Activated T-helper 17 cell treated with anti-CD3 and anti-CD28 coated beads, Interleukin-2, amount 50 U/mL, for 72 hours (primary cell): ENCODE measurements around the gene LINC00632. TPM values are rescaled to one million over a fixed set of nuclear protein-coding genes. Genes with fewer than 3 reads are reported as not detected.
"Not testable (repeated sequence)": the region's sequence is repeated elsewhere in the genome, so short reads cannot be mapped to it uniquely, and the experiment has no call there.

Experiments
- ATAC-seq: fragments of 150-1000 bp; cut with Tn5 transposase; replicated peaks from 2 replicates; pipeline ENCODE4 v1.10.0; 2021; ENCODE audit warnings: mild to moderate bottlenecking, moderate library complexity
- H3K27ac Mint-ChIP-seq: one replicate; pipeline ENCODE4 v1.8.0; 2022; ENCODE audit warnings: mixed read lengths
- H3K27me3 Mint-ChIP-seq: one replicate; pipeline ENCODE4 v1.8.0; 2022; ENCODE audit warnings: mixed read lengths
- H3K36me3 Mint-ChIP-seq: one replicate; pipeline ENCODE4 v1.8.0; 2022; ENCODE audit warnings: low read depth, mild to moderate bottlenecking, mixed read lengths
- H3K4me1 Mint-ChIP-seq: one replicate; pipeline ENCODE4 v1.8.0; 2022; ENCODE audit warnings: mixed read lengths
- H3K4me3 Mint-ChIP-seq: one replicate; pipeline ENCODE4 v1.8.0; 2022; ENCODE audit warnings: mild to moderate bottlenecking, mixed read lengths
- H3K9me3 Mint-ChIP-seq: one replicate; pipeline ENCODE4 v1.8.0; 2022; ENCODE audit warnings: mixed read lengths
- total RNA-seq, 2 donors: library from RNA; stranded (reverse); gene quantifications; one replicate each; pipeline ENCODE4 v1.2.3, GENCODE V29; 2022

LINC00632 gene
- 1 to 10 TPM; 3.3 to 4.7 TPM for total RNA-seq

DNA sequence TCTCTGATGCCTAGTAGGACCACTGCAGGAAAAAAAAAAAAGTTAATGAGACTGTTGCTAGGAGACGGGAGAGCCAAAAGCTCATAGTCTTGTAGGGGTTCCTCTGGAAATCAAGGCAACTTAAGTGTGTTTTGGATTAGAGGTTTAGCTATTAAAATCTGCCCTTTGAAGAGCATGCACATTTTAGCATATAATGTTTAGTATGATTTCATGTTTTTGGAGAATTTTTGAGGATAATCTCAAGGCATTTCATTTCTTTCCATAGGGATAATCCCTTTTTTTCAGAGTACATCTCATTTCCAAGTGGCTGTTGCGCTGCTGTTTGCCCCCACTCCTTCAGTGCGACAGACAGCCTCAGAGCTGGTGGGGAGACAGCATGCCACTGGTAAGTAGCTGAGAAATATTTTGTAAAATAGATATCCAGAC, at the start of gene LINC00632:
LINC00632 (plus strand) TSS at position 339 of the 426 bp plus-strand sequence.
- no peak for ATAC-seq
- Mint-ChIP-seq H3K4me1 (no peaks in the 10 kb centered on the region), H3K36me3 (no peaks in the 10 kb centered on the region), H3K9me3 (no peaks in the 10 kb centered on the region), H3K4me3 (no peak within 1 kb of the TSS), H3K27ac (no peak within 1 kb of the TSS), H3K27me3 (no peaks in the 10 kb centered on the region)

DNA sequence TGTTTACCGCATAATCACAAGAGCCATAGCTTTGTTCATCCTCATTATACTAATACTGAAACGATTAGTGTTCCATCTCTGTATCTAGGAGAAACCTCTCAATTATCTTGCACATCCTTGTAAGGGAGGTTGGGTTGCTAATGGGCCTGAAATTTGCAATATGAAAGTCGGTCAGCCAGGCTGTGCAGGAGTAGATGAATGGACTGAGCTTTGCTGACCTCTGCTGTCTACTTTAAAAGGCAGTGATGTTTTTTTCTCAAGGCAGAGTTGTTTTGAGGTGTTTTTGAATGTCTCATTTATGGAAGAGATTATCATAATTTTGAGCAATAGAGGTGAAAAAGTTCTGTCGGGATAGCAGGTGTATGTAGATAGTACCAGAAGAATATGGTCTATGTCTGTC, 47.9 kb upstream of the LINC00632 start:
- ATAC-seq = no peak
- Mint-ChIP-seq H3K27ac (no peak overlapping the region), H3K36me3 (no peaks in the 10 kb centered on the region), H3K27me3 (no peaks in the 10 kb centered on the region), H3K4me1 (no peaks in the 10 kb centered on the region), H3K9me3 (no peaks in the 10 kb centered on the region), H3K4me3 (no peak overlapping the region)

DNA sequence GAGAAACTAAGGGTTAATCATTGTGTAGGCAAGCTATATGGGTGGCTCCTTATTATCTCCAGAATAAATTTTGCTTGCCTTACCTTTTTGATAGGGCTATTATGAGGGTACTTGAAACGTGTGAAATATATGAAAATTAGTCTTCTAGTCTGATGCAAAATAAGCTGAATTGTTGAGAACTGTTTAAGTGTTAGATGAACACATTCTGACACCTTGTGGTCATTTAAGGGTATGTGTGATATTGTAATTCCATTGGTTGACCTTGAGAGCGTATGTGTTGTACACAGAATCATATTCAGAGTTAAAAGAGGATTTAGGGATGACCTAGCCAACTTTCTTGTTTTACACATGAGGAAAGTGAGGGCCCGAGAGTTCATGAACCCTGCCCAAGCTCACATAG, 44.6 kb upstream of the LINC00632 start:
- H3K27ac Mint-ChIP-seq = no peak overlapping the region
- no peak for ATAC-seq
- no peak overlapping the region for H3K4me3 Mint-ChIP-seq
- no peaks in the 10 kb centered on the region for H3K9me3 Mint-ChIP-seq
- no peaks in the 10 kb centered on the region for H3K4me1 Mint-ChIP-seq
- no peaks in the 10 kb centered on the region for H3K36me3 Mint-ChIP-seq
- no peaks in the 10 kb centered on the region for H3K27me3 Mint-ChIP-seq

DNA sequence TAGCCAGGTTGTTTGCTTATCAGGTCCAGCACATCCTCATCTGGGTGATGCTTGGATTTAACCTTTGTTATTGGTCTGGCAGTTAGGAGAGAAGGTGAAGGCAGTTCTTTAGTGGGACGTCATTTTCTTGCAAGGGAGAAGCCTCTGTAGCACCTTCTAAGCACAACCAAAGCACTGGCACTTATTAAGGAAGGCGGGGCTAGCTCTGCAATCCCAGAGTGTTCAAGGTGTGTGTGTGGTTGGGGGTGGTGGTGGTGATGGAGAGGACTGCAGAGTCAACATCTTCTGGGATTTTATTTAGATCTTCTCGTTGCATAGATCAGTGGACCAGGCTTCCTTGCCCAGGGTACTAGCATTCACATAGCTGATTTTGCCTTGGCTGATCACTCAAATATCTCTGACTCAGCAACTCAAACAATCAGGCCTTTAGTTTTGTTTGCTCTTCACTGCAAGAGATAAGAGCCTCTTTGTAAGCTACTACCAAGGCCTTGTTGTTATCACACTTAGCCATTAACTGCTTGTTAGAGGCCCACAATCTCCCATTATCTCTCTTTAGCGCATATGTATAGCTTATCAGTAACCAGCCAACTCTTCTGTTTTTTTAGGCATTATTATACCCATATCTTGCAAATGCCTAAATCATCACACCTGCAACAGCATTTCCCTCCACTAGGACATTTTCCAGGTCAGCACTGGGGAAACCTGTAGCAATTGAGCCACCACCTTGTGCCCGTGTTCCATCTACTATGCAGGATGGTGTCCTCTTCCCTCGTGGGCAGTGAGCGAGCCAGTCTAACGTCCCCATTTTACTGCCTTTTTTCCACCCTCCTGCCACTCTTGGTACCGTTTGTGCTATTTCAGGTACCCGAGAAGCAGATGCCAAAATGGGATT, 36.5 kb upstream of the LINC00632 start:
- Mint-ChIP-seq H3K4me1 (no peaks in the 10 kb centered on the region), H3K27me3 (no peaks in the 10 kb centered on the region), H3K36me3 (no peaks in the 10 kb centered on the region), H3K9me3 (no peaks in the 10 kb centered on the region), H3K27ac (no peak overlapping the region), H3K4me3 (no peak overlapping the region)
- no peak for ATAC-seq

DNA sequence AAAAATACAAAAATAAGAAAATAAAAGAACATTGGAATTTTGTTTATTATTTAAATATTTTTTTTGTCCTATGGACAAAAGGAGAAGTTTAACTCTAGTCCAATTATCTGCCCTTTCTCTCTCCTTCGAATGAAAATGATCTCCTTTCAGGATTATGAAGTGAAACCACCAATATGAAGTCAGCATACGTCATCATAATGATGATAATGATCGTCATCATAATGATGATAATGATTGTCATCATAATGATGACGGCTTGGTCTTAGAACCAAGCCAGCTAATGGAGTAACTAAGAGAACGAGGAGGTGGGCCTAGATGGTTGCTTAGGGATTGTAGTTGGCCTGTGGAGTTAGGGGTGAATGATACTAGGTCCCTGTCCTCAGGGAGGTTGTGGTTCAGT, 21.9 kb upstream of the LINC00632 start:
- Mint-ChIP-seq H3K27me3 (peaks cover 3% of the 10 kb centered on the region), H3K4me1 (no peaks in the 10 kb centered on the region), H3K9me3 (peaks cover 4% of the 10 kb centered on the region), H3K4me3 (no peak overlapping the region), H3K36me3 (no peaks in the 10 kb centered on the region), H3K27ac (no peak overlapping the region)
- ATAC-seq = no peak

DNA sequence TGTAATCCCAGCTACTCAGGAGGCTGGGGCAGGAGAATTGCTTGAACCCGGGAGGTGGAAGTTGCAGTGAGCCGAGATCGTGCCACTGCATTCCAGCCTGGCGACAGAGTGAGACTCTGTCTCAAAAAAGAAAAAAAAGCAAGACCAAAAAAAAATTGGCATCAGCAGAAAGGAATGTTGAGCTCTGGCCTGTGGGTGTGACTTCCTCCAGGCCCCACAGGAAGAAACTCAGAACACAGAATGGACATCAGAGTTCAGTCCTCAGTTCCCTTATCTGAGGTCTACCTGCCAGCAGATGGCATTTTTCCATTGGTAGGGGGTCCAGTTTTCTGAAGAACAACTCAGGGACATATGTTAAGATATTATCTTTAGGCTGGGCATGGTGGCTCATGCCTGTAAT, 18.0 kb upstream of the LINC00632 start:
- H3K9me3 Mint-ChIP-seq, ATAC-seq, H3K27me3 Mint-ChIP-seq, H3K36me3 Mint-ChIP-seq, H3K4me1 Mint-ChIP-seq, H3K27ac Mint-ChIP-seq, H3K4me3 Mint-ChIP-seq: not testable (repeated sequence)

DNA sequence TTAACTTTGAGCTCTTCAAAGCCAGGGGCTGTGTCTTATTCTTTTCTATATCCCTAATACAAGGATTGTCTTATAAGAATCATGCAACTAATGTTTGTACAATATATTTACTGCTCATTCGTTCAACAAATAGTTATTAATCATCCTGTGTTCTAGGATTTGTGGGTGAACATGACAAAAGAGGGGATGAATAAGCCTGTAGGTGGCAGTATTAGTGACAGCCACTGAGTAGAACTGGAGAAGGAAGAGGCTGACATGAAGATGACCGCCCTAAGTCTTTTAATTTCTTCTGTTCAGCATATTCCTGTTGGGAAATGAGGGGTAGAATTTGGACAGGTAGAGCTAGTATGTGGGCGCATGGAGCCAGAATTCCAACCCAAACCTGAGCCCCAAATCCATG, 11.9 kb upstream of the LINC00632 start:
- Mint-ChIP-seq H3K36me3 (no peaks in the 10 kb centered on the region), H3K9me3 (no peaks in the 10 kb centered on the region), H3K4me3 (no peak overlapping the region), H3K4me1 (no peaks in the 10 kb centered on the region), H3K27me3 (no peaks in the 10 kb centered on the region), H3K27ac (no peak overlapping the region)
- no peak for ATAC-seq

DNA sequence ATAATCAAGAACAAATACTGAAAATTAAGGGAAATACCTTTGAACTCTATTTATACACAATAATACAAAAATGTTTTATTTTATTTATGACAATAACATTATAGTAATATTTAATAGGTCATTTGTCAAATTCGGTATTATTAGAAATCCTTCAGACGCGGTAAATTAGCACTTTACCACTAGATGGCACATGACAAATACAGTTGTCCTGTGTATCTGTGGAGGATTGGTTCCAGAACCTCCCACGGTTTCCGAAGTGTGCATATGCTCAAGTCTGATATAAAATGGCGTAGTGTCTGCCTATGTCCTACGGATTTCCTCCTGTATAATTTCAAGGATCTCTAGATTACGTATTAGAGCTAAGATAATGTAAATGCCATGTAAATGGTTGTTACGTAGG, 8.1 kb upstream of the LINC00632 start:
- Mint-ChIP-seq H3K4me1 (no peaks in the 10 kb centered on the region), H3K4me3 (no peak overlapping the region), H3K27me3 (no peaks in the 10 kb centered on the region), H3K27ac (no peak overlapping the region), H3K9me3 (no peaks in the 10 kb centered on the region), H3K36me3 (no peaks in the 10 kb centered on the region)
- peak; percentile 45 for ATAC-seq

DNA sequence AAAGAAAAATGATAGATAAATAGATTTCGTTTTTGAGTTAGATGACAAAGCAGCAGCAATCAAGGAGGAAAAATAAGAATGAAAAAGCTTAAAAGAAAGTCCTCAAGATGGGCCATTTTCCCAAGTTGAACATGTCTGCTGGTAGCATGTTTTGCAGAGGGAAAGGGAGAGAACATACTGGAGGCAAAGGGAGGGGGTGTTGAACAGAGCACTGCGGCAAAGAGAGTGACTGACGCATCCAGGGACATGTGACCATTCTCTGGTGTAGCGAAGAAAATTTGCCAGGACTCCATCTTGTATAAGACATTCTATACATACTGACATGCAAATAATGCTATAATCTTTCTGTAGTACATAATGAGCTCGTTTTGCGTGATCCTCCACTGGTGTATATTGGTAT, 1.2 kb downstream of the LINC00632 start:
- no peak overlapping the region for H3K4me3 Mint-ChIP-seq
- H3K27ac Mint-ChIP-seq = no peak overlapping the region
- no peaks in the 10 kb centered on the region for H3K36me3 Mint-ChIP-seq
- H3K4me1 Mint-ChIP-seq = no peaks in the 10 kb centered on the region
- ATAC-seq = no peak
- H3K27me3 Mint-ChIP-seq = no peaks in the 10 kb centered on the region
- H3K9me3 Mint-ChIP-seq = no peaks in the 10 kb centered on the region

DNA sequence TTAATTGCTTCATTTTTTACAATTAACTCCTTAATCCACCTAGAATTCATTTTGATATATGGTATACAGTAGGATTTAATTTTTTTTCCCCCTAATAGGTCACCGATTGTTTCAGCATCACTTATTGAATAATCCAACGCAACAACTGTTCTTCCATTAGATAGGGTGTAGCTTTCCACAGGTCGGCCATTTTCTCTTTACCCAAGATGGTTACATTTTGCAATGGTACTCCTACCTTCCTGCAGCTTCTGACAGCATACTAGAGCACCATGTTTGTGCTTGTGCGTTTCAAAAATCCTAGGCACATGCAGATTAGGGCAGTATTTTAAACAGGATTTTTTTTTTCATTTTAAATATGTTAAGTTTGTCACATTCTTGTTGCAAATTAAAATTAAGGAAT, 2.3 kb downstream of the LINC00632 start:
- Mint-ChIP-seq H3K9me3 (no peaks in the 10 kb centered on the region), H3K4me3 (no peak overlapping the region), H3K36me3 (no peaks in the 10 kb centered on the region), H3K27ac (no peak overlapping the region), H3K4me1 (no peaks in the 10 kb centered on the region), H3K27me3 (no peaks in the 10 kb centered on the region)
- ATAC-seq = no peak

DNA sequence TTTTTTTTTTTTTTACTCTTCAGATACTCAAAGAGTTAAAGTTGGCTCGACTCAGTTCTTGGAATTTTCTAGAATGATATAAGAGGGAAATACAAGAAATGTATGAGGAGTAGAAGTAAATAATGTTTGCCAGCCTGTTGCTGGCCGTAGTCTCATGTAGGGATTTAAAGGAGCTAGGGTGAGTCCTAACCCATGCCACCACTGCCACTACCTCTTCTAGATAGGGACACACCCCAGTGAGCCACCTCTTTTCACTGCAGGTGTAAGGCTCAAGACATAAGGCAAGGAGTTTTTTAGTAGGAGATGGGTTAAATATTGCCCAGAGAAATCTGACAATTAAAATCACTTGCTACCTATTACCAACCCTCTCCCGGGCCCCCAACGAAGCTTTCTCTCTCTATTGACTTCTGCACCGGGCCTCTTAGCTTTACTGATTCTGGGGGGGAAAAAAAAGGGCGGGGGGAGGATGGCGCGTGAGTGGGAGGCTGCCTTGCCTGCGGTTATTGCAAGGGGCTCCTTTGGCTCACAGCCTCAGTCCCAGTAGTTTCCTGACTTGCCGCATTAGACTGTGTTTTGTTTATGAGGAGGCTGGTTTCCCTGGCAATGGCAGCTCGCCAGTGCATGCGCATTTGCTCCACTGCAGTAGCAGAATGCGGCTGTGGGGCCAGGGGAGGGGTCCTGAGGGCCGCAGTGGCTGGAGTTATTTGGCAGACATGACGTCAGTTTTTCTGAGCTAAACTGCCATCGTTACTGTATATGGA, 3.0 kb downstream of the LINC00632 start:
- Mint-ChIP-seq H3K4me1 (no peaks in the 10 kb centered on the region), H3K27me3 (no peaks in the 10 kb centered on the region), H3K27ac (peak overlapping the region; percentile 71), H3K36me3 (no peaks in the 10 kb centered on the region), H3K9me3 (no peaks in the 10 kb centered on the region), H3K4me3 (no peak overlapping the region)
- ATAC-seq = peak; percentile 55

DNA sequence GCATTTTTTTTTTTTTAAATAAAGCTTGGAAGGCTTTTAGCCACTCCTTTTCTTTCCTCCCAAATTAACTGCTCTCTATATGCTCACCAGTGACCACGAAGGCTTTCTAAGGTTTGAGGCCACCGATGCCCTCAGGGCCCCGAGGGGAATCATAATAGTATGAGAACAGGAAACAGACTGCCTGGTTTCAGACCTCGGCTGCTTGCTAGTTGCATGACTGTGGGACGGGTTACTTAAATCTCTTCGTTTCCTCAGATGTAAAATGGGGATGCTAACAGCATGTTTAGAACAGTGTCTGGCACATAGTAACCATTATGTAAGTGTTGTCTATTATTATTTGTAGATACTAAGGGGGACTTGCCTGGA, 3.6 kb downstream of the LINC00632 start:
- H3K4me1 Mint-ChIP-seq = no peaks in the 10 kb centered on the region
- peak; percentile 65 for ATAC-seq
- H3K4me3 Mint-ChIP-seq = no peak overlapping the region
- H3K27ac Mint-ChIP-seq = peak overlapping the region; percentile 71
- H3K36me3 Mint-ChIP-seq = no peaks in the 10 kb centered on the region
- no peaks in the 10 kb centered on the region for H3K27me3 Mint-ChIP-seq
- no peaks in the 10 kb centered on the region for H3K9me3 Mint-ChIP-seq

DNA sequence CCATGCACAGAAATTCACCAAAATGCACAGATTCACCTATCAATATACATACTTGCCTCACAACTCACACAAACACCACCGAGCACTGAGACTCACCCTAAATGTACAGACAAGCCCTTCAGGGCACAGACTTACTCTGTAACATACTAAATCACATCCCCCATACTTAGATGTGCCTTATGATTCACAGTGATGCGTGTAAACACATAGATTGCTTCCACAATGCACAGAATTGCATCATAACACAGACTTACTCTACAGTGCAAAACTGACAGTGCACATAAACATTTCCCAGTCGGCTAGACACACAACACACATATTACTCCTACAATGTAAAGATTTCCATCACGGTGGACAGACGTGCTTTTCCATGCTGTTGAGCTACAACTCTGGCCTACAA, 6.2 kb downstream of the LINC00632 start:
- ATAC-seq = no peak
- Mint-ChIP-seq H3K4me1 (no peaks in the 10 kb centered on the region), H3K27ac (no peak overlapping the region), H3K9me3 (no peaks in the 10 kb centered on the region), H3K36me3 (no peaks in the 10 kb centered on the region), H3K4me3 (no peak overlapping the region), H3K27me3 (no peaks in the 10 kb centered on the region)

DNA sequence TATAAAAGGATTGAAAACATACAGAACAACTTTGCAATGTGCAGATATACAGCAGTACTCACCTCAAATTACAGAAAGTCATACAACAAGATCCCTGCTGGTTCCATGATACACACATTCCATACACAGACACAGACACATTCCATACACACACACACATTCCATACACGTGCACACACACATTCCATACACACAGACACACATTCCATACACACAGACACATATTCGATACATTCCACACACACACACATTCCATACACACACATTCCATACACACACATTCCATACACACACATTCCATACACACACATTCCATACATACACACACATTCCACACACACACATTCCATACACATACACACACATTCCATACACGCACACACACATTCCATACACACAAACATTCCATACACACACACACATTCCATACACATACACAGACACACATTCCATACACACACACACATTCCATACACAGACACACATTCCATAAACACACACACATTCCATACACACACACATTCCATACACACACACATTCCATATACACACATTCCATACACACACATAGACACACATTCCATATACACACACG, 13.7 kb downstream of the LINC00632 start:
- ATAC-seq = no peak
- Mint-ChIP-seq H3K27me3 (no peaks in the 10 kb centered on the region), H3K36me3 (no peaks in the 10 kb centered on the region)

DNA sequence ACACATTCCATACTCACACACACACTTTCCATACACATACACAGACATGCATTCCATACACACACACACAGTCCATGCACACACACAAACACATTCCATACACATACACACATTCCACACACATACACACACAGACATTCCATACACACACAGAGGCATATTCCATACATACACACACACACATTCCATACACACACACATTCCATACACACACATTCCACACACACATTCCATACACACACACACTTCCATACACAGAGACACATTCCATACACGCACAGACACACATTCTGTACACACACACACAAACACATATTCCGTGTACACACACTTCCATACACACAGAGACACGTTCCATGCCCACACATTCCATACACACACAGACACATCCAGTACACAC, 14.8 kb downstream of the LINC00632 start:
- H3K9me3 Mint-ChIP-seq = no peaks in the 10 kb centered on the region
- no peak overlapping the region for H3K27ac Mint-ChIP-seq
- no peak overlapping the region for H3K4me3 Mint-ChIP-seq
- ATAC-seq = no peak
- no peaks in the 10 kb centered on the region for H3K4me1 Mint-ChIP-seq
- no peaks in the 10 kb centered on the region for H3K36me3 Mint-ChIP-seq
- H3K27me3 Mint-ChIP-seq = no peaks in the 10 kb centered on the region

More for the DNA sequence above, 13.7 kb downstream of the LINC00632 start:
- Mint-ChIP-seq H3K9me3 (no peaks in the 10 kb centered on the region), H3K4me1 (no peaks in the 10 kb centered on the region), H3K4me3 (no peak overlapping the region), H3K27ac (no peak overlapping the region)
